Hypothalamus (tissue), 51 donors: ENCODE data around the gene GALE.
A peak's percentile ranks its signal among the peaks of the same experiment; 100 is the strongest.
"Not testable (repeated sequence)": the region's sequence is repeated elsewhere in the genome, so short reads cannot be mapped to it uniquely, and the experiment has no call there.

Experiments used
- DNase-seq, 51 donors: peaks; one replicate each; lab custom pipeline; 2025; lab: John Stamatoyannopoulos, UW

Gene GALE

GRCh38 chr1:23810818-23811540, 10.4 kb upstream of the GALE start:
- DNase-seq, result peak in 10 of 51 donors; percentile 10 to 29 (median 18)

- DNase-seq, result peak in 23 of 51 donors; percentile 12 to 58 (median 33)
Measured at GRCh38 chr1:23809751-23810171, 9.2 kb upstream of the GALE start.

- DNase-seq, result no peak
Measured at GRCh38 chr1:23807453-23807852, 6.9 kb upstream of the GALE start.

GRCh38 chr1:23806280-23806679, 5.7 kb upstream of the GALE start:
- no peak for DNase-seq

- no peak for DNase-seq
Measured at GRCh38 chr1:23805025-23805424, 4.5 kb upstream of the GALE start.

GRCh38 chr1:23804183-23804835, 3.8 kb upstream of the GALE start:
- DNase-seq, result no peak

- DNase-seq, result no peak
Measured at GRCh38 chr1:23803674-23804073, 3.1 kb upstream of the GALE start.

GRCh38 chr1:23802809-23803342, 2.3 kb upstream of the GALE start:
- not testable (repeated sequence) for DNase-seq

- DNase-seq, result no peak
Measured at GRCh38 chr1:23801876-23802275, 1.3 kb upstream of the GALE start.

GRCh38 chr1:23801338-23801748, 789 bp upstream of the GALE start:
- peak in 1 of 51 donors; percentile 29 for DNase-seq

- DNase-seq, result peak in 18 of 51 donors; percentile 14 to 72 (median 40)
Measured at GRCh38 chr1:23799570-23800399, 769 bp downstream of the GALE start.

- no peak for DNase-seq
Measured at GRCh38 chr1:23799255-23799569, 1.3 kb downstream of the GALE start.

GRCh38 chr1:23798662-23799142, 1.9 kb downstream of the GALE start:
- DNase-seq, result no peak

GRCh38 chr1:23797478-23798448, 2.8 kb downstream of the GALE start:
- DNase-seq, result no peak

- DNase-seq, result no peak
Measured at GRCh38 chr1:23796466-23797271, 3.9 kb downstream of the GALE start.

GRCh38 chr1:23795676-23796465, 4.7 kb downstream of the GALE start:
- DNase-seq, result no peak

GRCh38 chr1:23794732-23795182, 5.8 kb downstream of the GALE start:
- not testable (repeated sequence) for DNase-seq
